Endothelial cell of umbilical vein (primary cell): ENCODE results near the gene MOK.

Source experiments
- POLR2A ChIP-seq: IDR thresholded peaks from 2 replicates; pipeline ENCODE4 v1.6.1; 2012; ENCODE audit warnings: low read depth, mild to moderate bottlenecking, control low read depth, low read length
- TF ChIP-seq, protein P1 (sequence below), 2 donors: IDR thresholded peaks; 1 replicate in 1 of 2; 2 replicates in 1 of 2; pipeline ENCODE4 v1.5.1; 2011; ENCODE audit warnings: low read length in 2 of 2, mild to moderate bottlenecking in 2 of 2, moderate library complexity in 2 of 2, control low read depth in 1 of 2, inconsistent platforms in 1 of 2, low read depth in 1 of 2; ENCODE audit not compliant: insufficient read depth in 1 of 2; ENCODE audit errors: extremely low read depth in 1 of 2

DNA sequence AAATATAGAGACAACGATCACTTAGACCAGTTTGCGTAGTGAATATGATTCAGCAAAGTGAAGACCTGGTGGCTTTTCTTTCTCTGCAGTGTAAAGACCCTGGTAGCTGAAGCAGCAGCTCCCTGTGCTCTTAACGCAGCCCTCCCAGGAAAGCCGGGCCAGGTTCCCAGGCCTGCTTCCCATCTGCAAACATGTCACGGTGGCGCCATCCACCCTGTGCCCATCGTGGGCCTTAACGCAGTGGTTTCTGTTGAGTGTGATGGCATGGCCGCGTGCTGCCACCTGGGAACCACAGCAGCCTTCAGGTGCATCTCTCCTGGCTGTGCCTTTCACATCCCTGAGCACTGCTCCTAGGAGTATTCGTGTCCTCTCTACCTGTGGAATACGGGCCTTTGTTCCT lies 93.7 kb downstream of the MOK start:
- TF ChIP-seq, protein P1, sequence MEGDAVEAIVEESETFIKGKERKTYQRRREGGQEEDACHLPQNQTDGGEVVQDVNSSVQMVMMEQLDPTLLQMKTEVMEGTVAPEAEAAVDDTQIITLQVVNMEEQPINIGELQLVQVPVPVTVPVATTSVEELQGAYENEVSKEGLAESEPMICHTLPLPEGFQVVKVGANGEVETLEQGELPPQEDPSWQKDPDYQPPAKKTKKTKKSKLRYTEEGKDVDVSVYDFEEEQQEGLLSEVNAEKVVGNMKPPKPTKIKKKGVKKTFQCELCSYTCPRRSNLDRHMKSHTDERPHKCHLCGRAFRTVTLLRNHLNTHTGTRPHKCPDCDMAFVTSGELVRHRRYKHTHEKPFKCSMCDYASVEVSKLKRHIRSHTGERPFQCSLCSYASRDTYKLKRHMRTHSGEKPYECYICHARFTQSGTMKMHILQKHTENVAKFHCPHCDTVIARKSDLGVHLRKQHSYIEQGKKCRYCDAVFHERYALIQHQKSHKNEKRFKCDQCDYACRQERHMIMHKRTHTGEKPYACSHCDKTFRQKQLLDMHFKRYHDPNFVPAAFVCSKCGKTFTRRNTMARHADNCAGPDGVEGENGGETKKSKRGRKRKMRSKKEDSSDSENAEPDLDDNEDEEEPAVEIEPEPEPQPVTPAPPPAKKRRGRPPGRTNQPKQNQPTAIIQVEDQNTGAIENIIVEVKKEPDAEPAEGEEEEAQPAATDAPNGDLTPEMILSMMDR (IDR thresholded peaks at IDR 0.05; ENCODE audit: extremely low read depth in 1 of 2, insufficient read depth in 1 of 2, low read depth in 1 of 2, low read length in 2 of 2): no peak
- TF ChIP-seq POLR2A: no peak
